Pancreas (tissue), 10 donors: ENCODE measurements around the gene KCTD7. TPM values are rescaled to one million over a fixed set of nuclear protein-coding genes. Genes with fewer than 3 reads are reported as not detected.
"Not testable (repeated sequence)": the region's sequence is repeated elsewhere in the genome, so short reads cannot be mapped to it uniquely, and the experiment has no call there.

ENCODE experiments used
- ATAC-seq, 4 donors: fragments of 200-7000 bp; cut with Tn5 transposase; one replicate each; pipeline versions ENCODE4 v1.8.0 to v1.9.1; 2020; ENCODE audit warnings: mild to moderate bottlenecking in 4 of 4, moderate library complexity in 4 of 4
- DNase-seq, 6 donors: peaks; one replicate each; pipeline ENCODE4 v3.0.0-alpha.2; 2020
- FAIRE-seq: peaks from 2 replicates; lab custom pipeline; 2012; peaks lifted over from hg19 to GRCh38; lab: Jason Lieb, UNC
- H3K27ac ChIP-seq, 4 donors: fragments of 200-600 bp; sonication (generic); 1 replicate in 3 of 4; 2 replicates in 1 of 4; pipeline versions ENCODE4 v1.5.0 to v1.8.0; 2020
- H3K27me3 ChIP-seq, 4 donors: fragments of 200-600 bp; one replicate each; pipeline ENCODE4 v1.8.0; 2021
- H3K36me3 ChIP-seq, 3 donors: fragments of 200-600 bp; sonication (generic) in 1 of 3; one replicate each; pipeline versions ENCODE4 v1.5.0 to v1.8.0; 2020 to 2021
- H3K4me1 ChIP-seq, 3 donors: fragments of 200-600 bp; one replicate each; pipeline ENCODE4 v1.8.0; 2021
- H3K4me3 ChIP-seq, 4 donors: fragments of 200-600 bp; sonication (generic) in 2 of 4; one replicate each; pipeline versions ENCODE4 v1.5.0 to v1.8.0; 2020 to 2021
- H3K9me3 ChIP-seq, 4 donors: fragments of 200-600 bp; one replicate each; pipeline ENCODE4 v1.8.0; 2021
- WGBS, 2 donors: extraction: QIAGEN DNeasy Blood & Tissue Kit; methylation state at CpG; one replicate each; pipeline ENCODE4 v1.1.7; 2013; 5-methylcytosine and 5-hydroxymethylcytosine counted together
- intact Hi-C, 3 donors: fragments of 100-400 bp; cut with DNase I; formaldehyde crosslinking; loops; one replicate each; pipeline versions ENCODE4 v1.11.1 to v1.14.2; 2022
- polyA plus RNA-seq, 2 donors: library from polyadenylated mRNA; stranded (reverse); fragments of 200-250 nt; gene quantifications; one replicate each; pipeline ENCODE4 v1.2.3, GENCODE V29; 2013
- total RNA-seq, 6 donors: library from RNA; stranded (reverse); fragmentation: NEBNext Ultra II Directional in 4 of 6; extraction: Animal tissue kit (Norgen Biotek cat#: 25700) in 4 of 6; gene quantifications; one replicate each; pipeline versions ENCODE4 v1.2.1 to v1.2.4, GENCODE V29; 2021 to 2023
- TF ChIP-seq, protein P1 (sequence below), 4 donors: fragments of 200-600 bp; sonication (generic) in 3 of 4; IDR thresholded peaks; one replicate each; pipeline versions ENCODE4 v1.5.0 to v1.8.0; 2021; ENCODE audit warnings: antibody characterized with exemption in 4 of 4
- donor health status: healthy with polysubstance abuse.
- donor health status: DM: no; HTN: no; CAD: no; lungs with moderate emphysema.
- donor health status: DM: no; HTN: no; CAD: no.
- donor health status: control.
- donor health status: control.
- donor health status: Bipolar disorder and iron deficiency.
- donor health status: DM: yes; HTN: yes; CAD: no.
- donor health status: DM: no; HTN: no; CAD: no.
- donor health status: DM: no; HTN: no; CAD: no.
- donor health status: DM: yes; HTN: yes; CAD: no.

The KCTD7 gene
- total and polyA plus RNA-seq, 8 donors = 1.8 to 5.4 (median 2.5) TPM

- intact Hi-C loops = no loop called here
These were observed 25.8 kb downstream of the KCTD7 start for GRCh38 chr7:66654275-66655112.

DNA sequence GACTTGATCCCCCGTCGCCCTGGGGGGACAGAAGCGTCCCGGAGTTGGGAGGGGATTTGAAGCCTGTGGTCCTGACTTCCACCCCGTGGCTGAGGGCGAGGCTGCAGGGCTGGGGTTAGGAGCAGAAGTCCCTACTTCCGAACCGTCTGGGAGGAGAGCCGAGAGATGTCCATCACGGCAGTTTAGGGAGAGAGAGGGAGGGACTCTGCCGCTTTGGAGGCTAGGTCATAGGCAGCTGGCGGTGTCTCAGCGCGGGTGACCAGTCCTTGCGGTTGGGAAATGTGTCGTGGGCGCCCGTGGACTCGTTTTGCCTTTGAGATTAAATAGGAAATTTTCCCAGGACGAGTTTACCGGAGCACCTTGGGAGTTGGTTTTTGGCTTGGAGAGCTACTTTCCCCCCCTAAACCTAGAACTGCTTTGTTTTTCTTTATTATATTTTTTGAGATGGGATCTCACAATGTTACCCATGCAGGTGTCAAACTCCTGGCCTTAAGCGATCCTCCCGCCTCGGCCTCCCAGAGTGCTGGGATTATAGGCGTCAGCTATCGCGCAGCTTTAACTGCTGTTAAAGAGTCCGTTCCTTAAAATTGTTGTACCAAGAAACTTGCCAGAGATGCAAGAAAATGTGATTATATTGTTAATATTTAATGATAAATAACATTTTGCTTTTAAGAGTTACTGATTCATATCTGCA is 26.6 kb downstream of the KCTD7 start:
- Histone ChIP-seq H3K4me3 (peak overlapping the region; percentile 60 to 97 (median 81)), H3K27ac (peak overlapping the region; percentile 96 to 99 (median 98))
- intact Hi-C loops, FAIRE-seq, H3K36me3 ChIP-seq, H3K4me1 ChIP-seq, H3K9me3 ChIP-seq, H3K27me3 ChIP-seq: not testable (repeated sequence)
- 3 to 4% methylated on average over 28 of the region's 28 CpGs for WGBS, 2 donors
- ATAC-seq = peak; percentile 59 to 72 (median 63)
- peak in 4 of 6 donors; percentile 45 to 56 (median 53) for DNase-seq

More at GRCh38 chr7:66654275-66655112, 25.8 kb downstream of the KCTD7 start:
- peak overlapping the region; percentile 96 to 99 (median 98) for H3K27ac ChIP-seq
- 0 to 1% methylated on average over 65 to 92 of the region's 92 CpGs for WGBS, 2 donors
- no peaks in the 10 kb centered on the region for H3K9me3 ChIP-seq
- DNase-seq = peak; percentile 97 to 99 (median 98)
- ATAC-seq = peak; percentile 95 to 99 (median 98)
- H3K4me3 ChIP-seq = peak overlapping the region; percentile 60 to 97 (median 81)
- no peaks in the 10 kb centered on the region for H3K4me1 ChIP-seq
- no peak for FAIRE-seq
- TF ChIP-seq, protein P1, sequence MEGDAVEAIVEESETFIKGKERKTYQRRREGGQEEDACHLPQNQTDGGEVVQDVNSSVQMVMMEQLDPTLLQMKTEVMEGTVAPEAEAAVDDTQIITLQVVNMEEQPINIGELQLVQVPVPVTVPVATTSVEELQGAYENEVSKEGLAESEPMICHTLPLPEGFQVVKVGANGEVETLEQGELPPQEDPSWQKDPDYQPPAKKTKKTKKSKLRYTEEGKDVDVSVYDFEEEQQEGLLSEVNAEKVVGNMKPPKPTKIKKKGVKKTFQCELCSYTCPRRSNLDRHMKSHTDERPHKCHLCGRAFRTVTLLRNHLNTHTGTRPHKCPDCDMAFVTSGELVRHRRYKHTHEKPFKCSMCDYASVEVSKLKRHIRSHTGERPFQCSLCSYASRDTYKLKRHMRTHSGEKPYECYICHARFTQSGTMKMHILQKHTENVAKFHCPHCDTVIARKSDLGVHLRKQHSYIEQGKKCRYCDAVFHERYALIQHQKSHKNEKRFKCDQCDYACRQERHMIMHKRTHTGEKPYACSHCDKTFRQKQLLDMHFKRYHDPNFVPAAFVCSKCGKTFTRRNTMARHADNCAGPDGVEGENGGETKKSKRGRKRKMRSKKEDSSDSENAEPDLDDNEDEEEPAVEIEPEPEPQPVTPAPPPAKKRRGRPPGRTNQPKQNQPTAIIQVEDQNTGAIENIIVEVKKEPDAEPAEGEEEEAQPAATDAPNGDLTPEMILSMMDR (IDR thresholded peaks at IDR 0.05) = no peak
- H3K27me3 ChIP-seq = no peaks in the 10 kb centered on the region
- H3K36me3 ChIP-seq = no peaks in the 10 kb centered on the region

DNA sequence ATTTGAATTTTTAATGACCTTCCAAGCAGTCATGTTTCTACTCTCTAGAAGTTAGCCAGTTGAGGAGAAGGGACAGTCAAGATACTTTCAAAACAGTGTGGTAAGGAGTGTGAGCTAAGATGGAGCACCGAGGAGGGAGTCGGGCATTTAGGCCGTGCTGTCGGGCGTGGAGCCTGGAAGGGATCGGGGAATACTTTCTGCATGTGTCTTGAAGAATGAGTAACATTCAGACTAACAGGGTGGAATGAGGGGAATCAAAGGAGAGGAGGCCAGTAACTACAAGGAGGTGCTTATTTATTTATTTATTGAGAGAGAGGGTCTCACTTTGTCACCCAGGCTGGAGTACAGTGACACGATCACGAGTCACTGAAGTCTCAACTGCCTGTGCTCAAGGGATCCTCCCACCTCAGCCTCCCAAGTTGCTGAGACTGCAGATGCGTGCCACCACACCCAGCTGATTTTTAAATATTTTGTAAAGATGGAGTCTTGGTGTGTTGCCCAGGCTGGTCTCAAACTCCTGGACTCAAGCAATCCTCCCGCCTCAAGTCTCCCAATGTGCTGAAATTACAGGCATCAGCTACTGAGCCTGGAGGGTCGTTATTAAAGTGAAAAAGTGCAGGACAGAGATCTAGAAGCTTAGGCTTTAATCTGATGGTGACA is 27.3 kb downstream of the KCTD7 start:
- H3K27ac ChIP-seq, H3K4me1 ChIP-seq, FAIRE-seq, H3K9me3 ChIP-seq, H3K36me3 ChIP-seq, ATAC-seq, H3K27me3 ChIP-seq, intact Hi-C loops, DNase-seq: not testable (repeated sequence)
- WGBS, 2 donors = 80 to 87% methylated on average over 11 of the region's 11 CpGs
- peak overlapping the region in 2 of 4 donors; percentile 60 to 79 for H3K4me3 ChIP-seq

GRCh38 chr7:66657798-66658197 is 29.1 kb downstream of the KCTD7 start:
- no peak overlapping the region for H3K4me3 ChIP-seq
- 50 to 79% methylated on average over 2 of the region's 2 CpGs for WGBS, 2 donors
- no peaks in the 10 kb centered on the region for H3K4me1 ChIP-seq
- no peaks in the 10 kb centered on the region for H3K27me3 ChIP-seq
- no peaks in the 10 kb centered on the region for H3K36me3 ChIP-seq
- H3K27ac ChIP-seq = no peak overlapping the region
- FAIRE-seq (no peak), DNase-seq (no peak), ATAC-seq (no peak)
- TF ChIP-seq, protein P1 (IDR thresholded peaks at IDR 0.05) = no peak
- no peaks in the 10 kb centered on the region for H3K9me3 ChIP-seq
- intact Hi-C loops = no loop called here

DNA sequence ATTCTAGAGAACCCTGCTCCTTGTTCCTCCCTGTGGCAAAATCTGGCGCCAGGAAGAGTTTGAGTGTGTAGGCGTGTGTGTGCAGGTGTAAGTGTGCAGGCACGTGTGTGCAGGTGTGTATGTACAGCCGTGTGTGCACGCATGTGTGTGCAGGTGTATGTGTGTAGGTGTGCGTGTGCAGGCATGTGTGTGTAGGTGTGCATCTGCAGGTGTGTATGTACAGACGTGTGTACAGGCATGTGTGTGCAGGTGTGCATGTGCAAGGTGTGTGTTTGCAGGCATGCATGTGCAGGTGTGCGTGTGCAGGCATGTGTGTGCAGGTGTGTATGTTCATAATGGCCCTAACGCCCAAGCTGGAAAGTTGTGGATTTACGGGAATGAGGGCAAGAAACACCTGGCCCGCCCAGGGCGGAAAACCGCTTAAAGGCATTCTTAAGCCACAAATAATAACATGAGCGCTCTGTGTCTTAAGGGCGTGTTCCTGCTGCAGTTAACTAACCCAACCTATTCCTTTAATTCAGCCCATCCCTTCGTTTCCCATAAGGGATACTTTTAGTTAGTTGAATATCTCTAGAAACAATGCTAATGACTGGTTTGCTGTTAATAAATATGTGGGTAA is 34.1 kb downstream of the KCTD7 start:
- FAIRE-seq (no peak), ATAC-seq (no peak), DNase-seq (no peak)
- TF ChIP-seq, protein P1 (IDR thresholded peaks at IDR 0.05) = no peak
- Histone ChIP-seq H3K4me3 (no peak overlapping the region), H3K36me3 (no peaks in the 10 kb centered on the region), H3K4me1 (no peaks in the 10 kb centered on the region), H3K27me3 (no peaks in the 10 kb centered on the region), H3K27ac (no peak overlapping the region), H3K9me3 (no peaks in the 10 kb centered on the region)
- WGBS, 2 donors = 91 to 98% methylated on average over 16 of the region's 16 CpGs
- intact Hi-C loops = no loop called here
